NCI-H187 (cell line): ENCODE results near the gene PHETA2.

Source experiments
- DNase-seq, 2 experiments: peaks; one replicate each; lab custom pipeline; 2025; lab: John Stamatoyannopoulos, UW

Gene PHETA2, protein sequence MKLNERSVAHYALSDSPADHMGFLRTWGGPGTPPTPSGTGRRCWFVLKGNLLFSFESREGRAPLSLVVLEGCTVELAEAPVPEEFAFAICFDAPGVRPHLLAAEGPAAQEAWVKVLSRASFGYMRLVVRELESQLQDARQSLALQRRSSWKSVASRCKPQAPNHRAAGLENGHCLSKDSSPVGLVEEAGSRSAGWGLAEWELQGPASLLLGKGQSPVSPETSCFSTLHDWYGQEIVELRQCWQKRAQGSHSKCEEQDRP

DNA sequence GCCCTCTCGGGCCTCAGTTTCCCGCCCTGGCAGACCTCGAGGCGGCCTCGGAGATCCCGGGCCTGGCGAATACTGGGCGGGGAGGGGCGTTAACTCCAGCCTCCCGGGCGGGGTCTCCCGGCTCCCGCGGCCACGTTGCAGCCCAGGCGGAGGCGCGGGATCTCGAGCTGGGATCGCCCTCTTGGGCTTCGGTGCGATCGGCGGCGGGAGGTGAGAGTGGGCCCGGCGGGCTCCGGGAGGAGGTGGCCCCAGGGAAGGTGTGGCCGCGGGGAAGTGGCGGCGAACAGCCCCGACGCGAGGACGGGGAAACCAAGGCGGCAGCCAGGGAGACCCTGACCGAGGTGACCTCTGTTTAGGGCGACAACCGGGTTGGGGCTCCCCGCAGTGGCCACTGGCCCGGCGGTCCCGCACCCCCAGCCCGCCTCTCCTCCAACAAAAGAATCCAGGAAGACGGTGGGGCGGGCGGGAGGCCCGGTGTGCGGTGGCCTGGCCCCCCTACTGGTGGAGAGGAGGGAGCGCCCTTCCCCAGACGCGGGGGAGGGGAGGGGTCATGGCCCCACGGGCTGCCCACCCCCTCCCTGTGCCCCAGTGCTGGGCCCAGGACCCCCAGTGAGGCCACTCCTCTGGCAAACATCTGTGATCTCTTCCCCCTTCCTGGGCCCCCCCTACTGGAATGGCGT lies at the start of gene PHETA2:
Gene PHETA2 (plus strand): TSS at position 117 of the 680 bp plus-strand sequence. CDS start 3,046 bp downstream, outside the sequence.
- DNase-seq, result no peak

DNA sequence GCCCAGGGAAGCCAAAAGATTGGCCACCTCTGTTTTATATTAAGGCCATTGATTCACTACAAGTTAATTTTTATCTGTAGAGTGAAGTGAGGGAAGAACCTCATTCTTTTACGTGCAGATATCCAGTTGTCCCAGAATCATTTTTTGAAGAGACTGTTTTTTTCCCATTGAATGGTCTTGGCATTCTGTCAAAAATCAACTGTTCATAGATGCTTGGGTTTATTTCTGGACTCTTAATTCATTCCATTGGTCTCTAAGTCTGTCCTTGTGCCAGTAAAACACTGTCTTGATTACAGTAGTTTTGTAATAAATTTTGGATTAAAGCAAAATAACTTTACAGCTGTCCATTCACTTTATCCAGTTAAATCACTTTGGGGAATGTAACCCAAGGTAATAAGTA lies 48.6 kb upstream of the PHETA2 start:
- no peak for DNase-seq

DNA sequence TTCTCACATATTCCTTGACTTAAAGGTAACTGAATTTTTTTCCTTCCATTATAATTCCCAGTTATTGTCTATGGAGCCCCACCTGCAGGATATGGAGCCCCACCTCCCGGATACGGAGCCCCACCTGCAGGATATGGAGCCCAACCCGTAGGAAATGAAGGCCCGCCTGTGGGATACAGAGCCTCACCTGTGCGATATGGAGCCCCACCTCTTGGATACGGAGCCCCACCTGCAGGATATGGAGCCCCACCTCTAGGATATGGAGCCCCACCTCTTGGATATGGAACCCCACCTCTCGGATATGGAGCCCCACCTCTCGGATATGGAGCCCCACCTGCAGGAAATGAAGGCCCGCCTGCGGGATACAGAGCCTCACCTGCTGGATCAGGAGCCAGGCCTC lies 47.3 kb upstream of the PHETA2 start:
- no peak for DNase-seq

DNA sequence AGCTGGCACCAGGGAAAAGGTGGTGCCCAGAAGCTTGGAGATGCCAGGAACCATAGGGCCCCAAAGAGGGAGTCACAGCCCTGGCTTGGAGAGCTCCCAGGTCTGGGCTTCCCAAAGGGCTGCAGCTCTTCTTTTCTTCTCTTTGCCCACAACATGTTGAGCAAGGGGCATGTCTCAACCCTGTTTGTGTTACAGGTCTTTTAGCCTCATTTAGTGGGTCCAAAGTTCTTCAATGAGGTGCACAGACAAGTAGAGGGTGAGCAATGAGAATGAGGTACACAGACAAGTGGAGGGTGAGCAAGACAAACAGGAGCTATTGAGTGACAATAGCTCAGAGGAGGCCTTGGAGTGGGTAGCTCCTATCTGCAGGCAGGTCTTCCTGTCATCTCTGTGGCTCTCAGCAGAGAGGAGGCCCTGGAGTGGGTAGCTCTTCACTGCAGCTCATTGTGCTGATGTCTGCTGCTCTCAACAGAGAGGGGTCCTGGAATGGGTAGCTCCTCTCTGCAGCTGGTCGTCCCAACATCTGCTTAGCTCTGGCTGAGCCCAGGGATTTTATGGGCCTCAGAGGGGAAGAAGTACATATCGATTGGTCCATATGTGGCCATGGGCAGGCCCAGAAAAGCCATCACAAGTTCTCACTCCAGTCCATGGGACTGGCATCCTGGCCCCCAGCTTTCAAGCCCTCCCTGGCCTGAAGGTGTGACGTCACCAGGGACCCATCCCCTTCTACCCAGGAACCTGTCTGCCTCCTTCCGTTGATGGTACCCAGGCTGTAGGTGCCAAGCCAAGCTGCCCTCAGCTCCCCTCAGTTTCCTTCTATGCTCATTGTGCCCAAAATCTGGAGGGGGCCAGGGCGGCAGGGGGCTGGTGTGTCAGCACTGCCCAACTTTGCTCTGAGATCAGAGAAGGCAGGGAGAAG lies 40.5 kb upstream of the PHETA2 start:
- no peak for DNase-seq

DNA sequence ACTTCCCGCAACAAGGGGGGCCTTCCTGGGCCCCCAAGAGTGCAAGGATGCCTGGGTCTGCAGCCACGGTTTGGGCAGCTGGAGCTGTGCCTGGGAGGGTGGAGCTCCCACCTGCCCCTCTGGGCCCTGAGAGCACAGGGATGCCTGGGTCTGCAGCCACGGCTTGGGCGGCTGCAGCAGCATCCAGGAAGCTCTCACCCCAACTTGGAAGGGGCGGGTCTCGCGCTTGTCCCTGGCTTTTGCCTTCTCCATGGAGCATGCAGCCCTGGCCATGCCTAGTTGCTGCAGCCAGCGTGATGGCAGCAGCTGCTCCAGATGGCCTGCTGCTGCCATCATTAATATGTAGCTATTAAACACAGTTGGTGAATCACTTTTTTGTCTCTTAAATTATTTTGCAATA lies 38.8 kb upstream of the PHETA2 start:
- DNase-seq, result no peak

DNA sequence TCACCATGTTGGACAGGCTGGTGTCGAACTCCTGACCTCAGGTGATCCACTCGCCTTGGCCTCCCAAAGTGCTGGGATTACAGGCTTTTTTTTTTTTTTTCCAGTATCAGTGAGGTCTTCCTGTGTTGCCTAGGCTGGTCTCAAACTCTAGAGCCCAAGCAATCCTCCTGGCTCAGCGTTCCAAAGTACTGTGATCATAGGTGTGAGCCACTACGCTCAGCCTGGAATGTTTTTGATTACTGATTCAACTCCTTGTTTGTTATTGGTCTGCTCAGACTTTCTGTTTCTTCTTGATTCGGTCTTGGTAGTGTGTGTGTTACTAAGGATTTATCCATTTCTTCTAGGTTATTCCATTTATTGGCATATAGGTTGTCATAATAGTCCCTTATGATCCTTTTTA lies 34.8 kb upstream of the PHETA2 start:
- no peak for DNase-seq

DNA sequence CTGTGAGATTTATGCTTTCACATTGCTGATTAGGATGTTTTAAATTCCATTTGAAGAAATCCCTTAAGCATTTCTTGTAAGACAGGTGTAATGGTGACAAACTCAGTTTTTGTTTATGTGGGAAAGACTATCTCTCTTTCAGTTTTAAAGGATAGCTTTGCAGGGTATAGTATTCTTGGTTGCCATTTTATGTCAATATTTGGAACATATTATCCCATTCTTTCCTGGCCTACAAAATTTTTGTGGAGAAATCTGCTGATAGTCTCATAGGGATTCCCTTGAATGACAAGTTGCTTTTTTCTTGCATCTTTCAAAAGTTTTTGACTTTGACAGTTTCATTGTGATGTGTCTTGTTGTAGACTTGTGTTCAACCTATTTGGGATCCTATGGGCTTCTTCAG lies 32.3 kb upstream of the PHETA2 start:
- DNase-seq, result no peak

DNA sequence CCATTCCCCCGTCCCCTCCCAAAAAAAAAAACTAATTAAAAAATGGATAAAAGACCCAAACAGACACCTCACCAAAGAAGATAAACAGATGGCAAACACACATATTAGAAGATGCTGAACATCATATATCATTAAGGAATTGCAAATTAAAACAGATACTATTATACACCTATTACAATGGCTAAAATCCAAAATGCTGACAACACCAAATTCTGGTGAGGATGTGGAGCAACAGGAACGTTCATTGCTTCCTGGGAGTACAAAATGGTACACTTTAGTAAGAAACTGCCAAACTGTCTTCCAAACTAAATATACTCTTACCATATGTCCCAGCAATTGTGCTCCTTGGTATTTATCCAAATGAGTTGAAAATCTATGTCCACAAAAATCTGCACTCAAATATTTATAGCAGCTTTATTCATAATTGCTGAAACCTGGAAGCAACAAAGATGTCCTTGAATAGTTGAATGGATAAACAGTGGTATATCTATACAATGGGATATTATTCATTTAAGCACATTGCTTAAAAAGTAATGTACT lies 23.3 kb upstream of the PHETA2 start:
- no peak for DNase-seq

DNA sequence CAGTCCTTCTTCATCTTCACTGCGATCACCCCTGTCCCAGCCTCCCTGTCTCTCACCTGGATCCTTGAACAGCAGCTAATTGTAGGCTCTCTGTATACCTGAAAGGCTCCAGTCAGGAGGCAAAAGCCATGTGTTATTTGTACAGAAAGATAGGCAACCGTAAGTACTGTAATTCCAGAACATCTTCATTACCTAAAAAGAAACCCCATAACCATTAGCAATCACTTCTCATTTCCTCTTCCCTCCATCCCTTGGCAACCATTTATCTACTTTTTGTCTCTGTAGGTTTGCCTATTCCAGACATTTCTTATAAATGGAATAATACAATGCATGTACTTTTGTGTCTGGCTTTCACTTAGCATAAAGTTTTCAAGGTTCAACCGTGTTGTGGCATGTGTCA lies 21.3 kb upstream of the PHETA2 start:
- DNase-seq, result no peak

DNA sequence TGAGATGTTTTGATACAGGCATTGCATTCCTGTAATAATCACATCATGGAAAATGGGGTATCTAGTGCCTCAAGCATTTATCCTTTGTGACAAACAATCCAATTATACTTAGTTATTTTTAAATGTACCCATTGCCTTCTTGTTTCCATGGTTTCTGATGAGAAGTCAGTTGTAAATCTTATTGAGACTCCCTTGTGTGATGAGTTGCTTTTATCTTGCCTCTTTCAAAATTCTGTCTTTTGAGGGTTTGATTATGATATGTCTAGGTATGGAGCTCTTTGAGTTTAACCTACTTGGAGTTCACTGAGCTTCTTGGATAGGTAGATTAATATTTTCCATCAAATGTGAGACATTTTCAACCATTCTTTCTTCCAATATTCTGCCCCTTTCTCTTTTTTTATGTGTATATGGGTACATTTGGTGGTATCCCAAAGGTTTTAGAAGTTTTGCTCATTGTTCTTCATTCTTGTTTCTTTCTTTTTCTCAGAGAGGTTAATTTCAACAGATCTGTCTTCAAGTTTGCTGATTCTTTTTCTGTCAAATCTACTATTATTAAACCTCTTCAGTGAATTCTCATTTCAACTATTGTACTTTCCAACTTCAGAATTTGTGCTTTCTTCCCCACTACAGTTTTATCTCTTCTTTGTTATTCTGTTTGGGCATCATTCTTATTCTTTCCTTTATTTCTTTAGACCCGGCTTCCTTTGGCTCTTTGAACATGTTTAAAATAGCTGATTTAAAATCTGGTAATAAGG lies 17.1 kb upstream of the PHETA2 start:
- no peak for DNase-seq

DNA sequence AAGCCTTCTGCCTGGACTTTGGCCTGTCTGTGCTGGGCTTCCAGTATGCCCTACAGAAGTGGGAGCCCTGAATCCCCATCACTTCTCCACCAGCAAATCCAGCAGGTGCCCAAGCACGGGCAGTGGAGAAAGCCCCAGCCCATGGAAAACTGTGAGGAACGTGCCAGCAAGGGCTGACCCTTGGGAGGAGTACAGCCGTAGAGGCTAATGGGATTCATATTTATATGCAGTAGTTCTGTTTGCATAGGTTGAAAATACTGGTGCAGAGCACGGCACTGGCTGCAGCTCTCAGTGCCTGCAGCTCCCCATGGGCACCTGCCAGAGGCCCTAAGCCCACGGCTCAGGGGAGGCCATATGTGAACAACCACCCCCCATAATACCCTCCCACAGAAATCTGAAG lies 13.6 kb upstream of the PHETA2 start:
- DNase-seq, result no peak

DNA sequence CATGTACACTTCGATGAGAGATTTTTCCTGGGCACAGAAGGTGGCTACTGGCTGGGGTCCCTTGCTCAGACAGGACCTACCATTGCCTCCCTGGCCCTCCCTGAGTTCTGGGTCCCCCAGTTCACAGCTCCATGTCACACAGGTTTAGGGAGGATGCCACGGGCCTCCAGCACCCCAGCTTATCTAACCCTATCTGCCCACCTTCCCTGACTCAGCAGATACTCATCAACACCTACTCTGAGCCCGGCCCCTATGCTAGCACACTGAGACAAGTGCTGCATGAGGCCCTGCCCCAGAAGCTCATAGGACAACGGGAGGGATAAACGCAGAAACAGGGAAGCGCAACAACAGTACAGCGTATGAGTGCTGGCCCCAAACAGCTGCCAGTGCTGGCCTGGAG lies 13.0 kb upstream of the PHETA2 start:
- no peak for DNase-seq

DNA sequence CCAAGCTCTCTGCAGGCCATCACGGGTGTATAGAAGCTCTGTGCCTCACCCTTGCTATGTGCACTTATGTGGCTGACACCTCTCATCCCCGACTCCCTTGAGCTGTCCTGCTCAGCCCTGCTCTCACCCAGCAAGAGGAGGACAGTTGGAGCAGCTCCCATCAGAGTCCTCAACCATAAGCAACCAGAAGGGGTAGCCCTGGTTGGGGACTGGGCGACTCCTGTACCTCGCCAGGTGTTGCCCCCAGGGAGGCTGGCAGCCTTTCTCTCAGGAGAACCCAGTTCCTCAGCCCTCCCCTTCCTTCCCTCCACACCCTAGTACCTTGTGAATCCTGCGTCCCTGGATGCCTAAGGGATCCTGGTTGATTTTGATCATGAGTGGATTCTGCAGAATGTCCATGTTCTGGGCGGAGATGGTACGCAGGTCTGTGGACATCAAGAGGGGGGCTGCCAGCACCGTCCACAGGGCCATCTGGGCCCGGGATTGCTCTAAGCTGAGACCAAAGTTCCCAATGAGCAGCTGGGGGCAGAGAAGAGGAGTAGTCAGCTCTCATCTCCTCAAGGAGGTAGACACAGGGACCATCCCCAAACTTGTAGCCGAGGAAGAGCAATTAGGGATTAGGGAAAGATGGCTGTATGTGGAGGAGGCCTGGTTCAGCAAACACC lies 11.4 kb upstream of the PHETA2 start:
- no peak for DNase-seq

DNA sequence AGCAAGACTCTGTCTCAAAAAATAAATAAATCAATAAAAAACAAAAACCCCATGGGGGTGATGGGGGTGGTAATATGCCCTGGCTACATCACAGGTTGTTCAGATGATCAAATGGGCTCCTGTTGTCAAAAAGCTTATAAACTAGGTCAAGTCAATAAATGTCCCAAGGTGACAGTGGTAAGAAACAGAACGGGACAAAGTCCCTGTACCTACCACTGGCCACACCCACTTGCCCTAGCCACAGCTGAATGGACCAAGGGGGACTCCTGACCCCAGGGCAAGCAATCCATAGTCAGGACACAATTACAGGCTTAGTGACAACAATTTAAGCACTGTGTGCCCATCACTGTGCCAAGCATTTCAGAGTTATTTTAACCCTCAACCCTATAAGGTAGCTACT lies 9.4 kb upstream of the PHETA2 start:
- DNase-seq, result no peak

DNA sequence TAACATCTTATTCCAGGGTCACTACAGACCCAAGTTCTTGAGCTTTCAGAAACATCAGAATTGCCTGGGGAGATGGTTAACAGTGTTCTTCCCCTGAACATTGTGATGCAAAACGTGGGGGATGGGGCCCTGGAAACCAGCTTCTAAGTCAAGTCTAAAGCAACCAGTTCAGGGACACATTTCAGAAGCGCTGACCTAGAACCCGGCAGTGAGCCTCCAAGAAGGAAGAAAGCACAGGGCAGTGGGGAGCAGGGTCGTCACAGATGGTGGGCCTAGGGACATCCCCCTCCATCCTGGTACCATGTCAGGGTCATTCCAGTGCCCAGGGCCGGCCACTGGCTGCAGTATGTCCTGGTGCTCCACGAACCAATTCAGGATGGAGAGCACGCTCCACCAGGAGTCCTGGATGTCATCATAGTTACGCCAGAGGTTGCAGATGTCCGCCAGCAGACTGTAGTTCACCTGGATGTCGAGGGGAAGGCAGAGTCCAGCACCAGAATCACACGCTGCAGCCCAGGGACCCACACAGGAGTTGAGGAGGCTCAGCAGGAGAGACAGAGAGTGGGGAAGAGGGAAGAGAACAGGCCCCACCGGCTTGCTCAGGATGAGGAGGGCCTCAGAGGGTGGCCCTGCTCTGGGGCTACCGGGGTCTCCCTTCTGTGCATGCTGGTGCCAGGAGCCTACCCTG lies 8.5 kb upstream of the PHETA2 start:
- no peak for DNase-seq

DNA sequence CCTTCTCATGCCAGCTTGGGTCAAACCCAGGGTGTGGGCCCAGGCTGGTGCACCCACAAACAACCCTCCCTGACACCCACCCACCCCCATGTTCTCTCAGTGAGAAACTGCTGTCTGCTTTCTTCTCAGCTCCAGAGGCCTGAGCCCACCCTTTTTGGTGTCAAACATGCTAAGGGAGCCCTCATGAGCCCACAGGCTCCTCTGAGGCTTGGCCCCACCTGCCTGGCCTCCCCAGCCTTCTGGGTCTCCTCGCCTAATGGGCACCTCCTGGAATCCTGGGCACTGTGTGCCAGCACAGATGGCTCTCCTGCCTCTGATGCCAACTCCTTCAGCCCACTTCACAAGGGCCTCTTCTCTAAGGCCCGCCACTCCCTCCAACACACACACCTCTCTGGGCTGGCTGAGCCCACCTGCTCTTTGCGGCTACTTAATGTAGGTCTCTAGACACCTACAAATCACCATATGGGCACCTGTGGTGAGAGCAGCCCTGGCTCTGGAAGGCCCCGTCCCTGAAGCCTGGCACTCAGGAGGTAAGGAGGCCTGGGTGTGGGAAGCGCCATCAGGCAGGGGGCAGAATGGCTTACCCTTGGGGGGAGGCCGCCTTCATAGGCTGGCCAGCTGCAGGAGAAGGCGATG lies 7.8 kb upstream of the PHETA2 start:
- DNase-seq, result no peak

DNA sequence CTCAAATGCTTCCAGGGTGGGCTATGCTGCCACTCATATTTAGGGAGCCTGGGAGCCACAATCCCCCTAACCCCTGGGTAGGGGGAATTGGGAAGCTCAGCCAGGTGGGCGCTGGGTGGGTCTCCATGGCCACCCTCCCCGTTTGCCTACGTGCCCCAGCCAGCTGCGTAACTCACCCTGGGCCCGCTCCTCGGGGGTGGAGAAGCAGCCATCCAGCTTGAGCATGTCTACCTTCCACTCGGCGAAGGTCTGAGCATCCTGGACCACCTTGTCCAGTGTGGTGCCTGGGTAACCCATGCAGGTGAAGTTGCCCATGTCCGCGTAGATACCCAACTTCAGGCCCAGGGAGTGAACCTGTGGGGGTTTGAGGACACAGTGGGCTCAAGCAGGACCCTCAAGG lies 7.1 kb upstream of the PHETA2 start:
- no peak for DNase-seq

DNA sequence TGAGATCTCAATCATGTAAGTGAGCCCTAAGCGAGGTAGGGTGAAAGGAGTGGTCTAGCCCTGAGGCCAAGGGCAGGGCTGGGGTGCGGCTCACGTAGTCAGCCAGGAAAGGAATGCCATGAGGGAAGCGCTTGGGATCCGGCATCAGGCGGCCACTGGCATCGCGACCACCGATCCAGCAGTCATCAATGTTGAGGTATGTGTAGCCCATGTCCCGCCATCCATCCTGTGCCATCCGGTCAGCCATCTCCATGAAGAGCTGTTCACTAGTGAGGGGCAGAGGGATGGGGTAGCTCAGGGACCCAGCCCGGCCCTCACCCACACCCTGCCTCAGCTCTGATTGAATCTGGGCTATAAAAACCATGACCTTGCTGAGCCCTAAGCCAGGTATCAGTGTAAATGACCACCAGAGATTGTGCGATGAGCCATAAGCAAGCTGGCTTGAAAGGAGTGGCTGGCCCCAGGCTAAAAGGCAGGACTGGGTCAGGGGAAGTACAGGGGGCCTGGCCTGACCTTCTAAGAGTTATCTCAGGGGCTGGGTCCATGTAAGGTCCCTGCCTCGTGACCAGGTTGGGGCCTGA lies 6.3 kb upstream of the PHETA2 start:
- no peak for DNase-seq

DNA sequence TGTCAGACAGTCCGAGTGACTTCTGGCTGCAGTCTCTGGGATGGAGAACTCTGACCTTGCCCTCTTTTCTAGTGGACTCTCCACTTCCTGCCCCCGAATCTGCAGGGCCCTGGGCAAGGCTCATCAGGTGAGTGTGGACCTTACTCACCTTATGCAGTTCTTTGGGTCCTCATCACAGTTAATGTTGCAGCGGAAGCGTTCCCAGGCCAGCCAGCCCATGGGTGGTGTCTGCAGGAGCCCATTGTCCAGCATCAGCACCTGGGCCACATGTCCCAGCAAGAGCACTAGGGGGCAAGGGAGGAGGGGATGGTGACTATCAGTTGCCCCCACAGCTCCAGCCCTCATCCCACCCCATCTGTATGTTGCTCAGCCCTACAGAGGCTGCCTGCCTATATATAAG lies 5.8 kb upstream of the PHETA2 start:
- no peak for DNase-seq
